ENCODE measurements around the gene NBAS. TPM values are rescaled to one million over a fixed set of nuclear protein-coding genes. Genes with fewer than 3 reads are reported as not detected.

NBAS gene
- total and polyA plus RNA-seq, 2 of the 13 experiments (the other 11 are each of a cell fraction or from before 2014, with no cell fraction given): 33.6 to 58.7 TPM

GRCh38 chr2:15485949-15486348, 75.2 kb downstream of the NBAS start (continued):
- no peak for TF ChIP-seq PRDM15 (CRISPR knock-in tag; IDR thresholded peaks at IDR 0.05)
- peak; percentile 40; the same call in 1 of the 2 replicates for TF ChIP-seq ZSCAN5A (CRISPR knock-in tag; IDR thresholded peaks at IDR 0.05; ENCODE audit: borderline replicate concordance)
- TF ChIP-seq SP5 (CRISPR knock-in tag; IDR thresholded peaks at IDR 0.05; ENCODE audit: borderline replicate concordance, low read depth): no peak
- no peak for TF ChIP-seq PTBP1 (IDR thresholded peaks at IDR 0.05; ENCODE audit: low read depth, low read length, poor library complexity, severe bottlenecking)
- TF ChIP-seq ZFP91 (CRISPR knock-in tag; IDR thresholded peaks at IDR 0.05; ENCODE audit: borderline replicate concordance): no peak
- no peak for TF ChIP-seq AKNA (CRISPR knock-in tag; IDR thresholded peaks at IDR 0.05; ENCODE audit: borderline replicate concordance)
- no peak for TF ChIP-seq HINFP (CRISPR knock-in tag; IDR thresholded peaks at IDR 0.05; ENCODE audit: low read depth)
- TF ChIP-seq TBP (CRISPR knock-in tag; IDR thresholded peaks at IDR 0.05): no peak
- no peak for TF ChIP-seq FOXA1 (IDR thresholded peaks at IDR 0.05)
- TF ChIP-seq FOXA1 (CRISPR knock-in tag; IDR thresholded peaks at IDR 0.05): no peak
- TF ChIP-seq ARID5B (CRISPR knock-in tag; IDR thresholded peaks at IDR 0.05): 0 out of 2 replicates have a peak, but pooled peaks have one; percentile 22

Measured in HepG2 (cell line).